CD4-positive, alpha-beta T cell treated with Interleukin-2 at 100 ng/mL for 4 hours (primary cell): ENCODE measurements around the gene TMEM272.

Source experiments
- DNase-seq: peaks from one replicate; pipeline ENCODE4 v3.0.0-alpha.2; 2020; ENCODE audit warnings: low spot score

TMEM272 gene

GRCh38 chr13:51804295-51805172 lies 40.4 kb downstream of the TMEM272 start:
- DNase-seq = peak; percentile 42

- peak; percentile 89 for DNase-seq
Measured at GRCh38 chr13:51803422-51804294, 41.3 kb downstream of the TMEM272 start, which contains the start of gene DHRS12. Gene DHRS12, minus strand, starts transcription at chr13:51804163. Its CDS starts 4,504 bp downstream, at chr13:51799659.

- no peak for DNase-seq
Measured at GRCh38 chr13:51802631-51803418, 42.2 kb downstream of the TMEM272 start.

- no peak for DNase-seq
Measured at GRCh38 chr13:51801631-51802099, 43.3 kb downstream of the TMEM272 start.

- no peak for DNase-seq
Measured at GRCh38 chr13:51800486-51800885, 44.5 kb downstream of the TMEM272 start.

GRCh38 chr13:51799261-51799660 lies 45.7 kb downstream of the TMEM272 start:
- DNase-seq = no peak

- DNase-seq = peak; percentile 80
Measured at GRCh38 chr13:51797664-51798488, 47.1 kb downstream of the TMEM272 start.

GRCh38 chr13:51796546-51796945 lies 48.4 kb downstream of the TMEM272 start:
- DNase-seq = no peak

- DNase-seq = no peak
Measured at GRCh38 chr13:51795419-51795818, 49.6 kb downstream of the TMEM272 start.

- DNase-seq = no peak
Measured at GRCh38 chr13:51794964-51795363, 50.0 kb downstream of the TMEM272 start.

GRCh38 chr13:51793570-51794271 lies 51.3 kb downstream of the TMEM272 start:
- peak; percentile 39 for DNase-seq

GRCh38 chr13:51786425-51787265 lies 58.3 kb downstream of the TMEM272 start:
- DNase-seq = no peak

- no peak for DNase-seq
Measured at GRCh38 chr13:51785712-51786424, 59.1 kb downstream of the TMEM272 start.

- DNase-seq = no peak
Measured at GRCh38 chr13:51784097-51784496, 60.9 kb downstream of the TMEM272 start.

- DNase-seq = no peak
Measured at GRCh38 chr13:51783428-51784094, 61.4 kb downstream of the TMEM272 start.

GRCh38 chr13:51782026-51782710 lies 62.8 kb downstream of the TMEM272 start:
- DNase-seq = no peak

- no peak for DNase-seq
Measured at GRCh38 chr13:51781246-51782022, 63.5 kb downstream of the TMEM272 start.
